Caco-2 (cell line): ENCODE measurements around the gene TMEM131. TPM values are rescaled to one million over a fixed set of nuclear protein-coding genes. Genes with fewer than 3 reads are reported as not detected.

Experiments
- BruUV-seq: library from RNA; stranded (reverse); fragments of 400-500 nt; replicated peaks from 2 replicates; lab custom pipeline; 2021; lab: Mats Ljungman, UMichigan
- CTCF ChIA-PET: fragments of 300-600 bp; sonication (Branson Sonifier 250); formaldehyde crosslinking; loops from one replicate; lab custom pipeline; 2022; ENCODE audit warnings: antibody characterized with exemption; lab: Charles Lee
- POLR2A ChIA-PET: fragments of 300-600 bp; sonication (Branson Sonifier 250); formaldehyde crosslinking; loops from one replicate; lab custom pipeline; 2022; ENCODE audit warnings: antibody characterized with exemption; lab: Charles Lee
- DNase-seq, 2 experiments: peaks; one replicate each; pipeline versions ENCODE4 v3.0.0 to v3.0.0-alpha.2; 2020 to 2022
- H3K27me3 ChIP-seq: replicated peaks from 2 replicates; pipeline ENCODE4 v1.6.0; 2011; ENCODE audit warnings: low read length; ENCODE audit not compliant: control insufficient read depth, insufficient read depth
- H3K36me3 ChIP-seq: 2 replicates; pipeline ENCODE4 v1.5.1; 2011; ENCODE audit warnings: low read length; ENCODE audit not compliant: control insufficient read depth, insufficient read depth
- H3K4me1 ChIP-seq: fragments of 250-450 bp; sonication (Bioruptor Pico); 2 replicates; pipeline ENCODE4 v1.5.1; 2020; ENCODE audit warnings: mild to moderate bottlenecking
- H3K4me3 ChIP-seq: 2 replicates; pipeline ENCODE4 v1.5.1; 2011; ENCODE audit warnings: low read depth, mild to moderate bottlenecking, control low read depth, low read length
- H3K9me3 ChIP-seq: fragments of 250-450 bp; sonication (Bioruptor Pico); 2 replicates; pipeline ENCODE4 v1.5.1; 2020; ENCODE audit warnings: mild to moderate bottlenecking, moderate library complexity
- H3K27ac Mint-ChIP-seq: one replicate; pipeline ENCODE4 v1.8.0; 2022; ENCODE audit warnings: mixed read lengths; ENCODE audit not compliant: unreplicated experiment
- H3K27me3 Mint-ChIP-seq: one replicate; pipeline ENCODE4 v1.8.0; 2022; ENCODE audit warnings: mixed read lengths; ENCODE audit not compliant: insufficient read depth, unreplicated experiment
- H3K36me3 Mint-ChIP-seq: one replicate; pipeline ENCODE4 v1.8.0; 2022; ENCODE audit warnings: mild to moderate bottlenecking, mixed read lengths; ENCODE audit not compliant: insufficient read depth, unreplicated experiment
- H3K4me1 Mint-ChIP-seq: one replicate; pipeline ENCODE4 v1.8.0; 2022; ENCODE audit warnings: low read depth, mixed read lengths; ENCODE audit not compliant: unreplicated experiment
- H3K4me3 Mint-ChIP-seq: one replicate; pipeline ENCODE4 v1.8.0; 2022; ENCODE audit warnings: mild to moderate bottlenecking, moderate library complexity, mixed read lengths; ENCODE audit not compliant: unreplicated experiment
- H3K9me3 Mint-ChIP-seq: one replicate; pipeline ENCODE4 v1.8.0; 2022; ENCODE audit warnings: mixed read lengths; ENCODE audit not compliant: unreplicated experiment
- intact Hi-C: fragments of 100-400 bp; cut with micrococcal nuclease; formaldehyde crosslinking; loops from one replicate; pipeline ENCODE4 v1.10.0; 2022; ENCODE audit not compliant: unreplicated experiment
- total RNA-seq: library from RNA; stranded (reverse); gene quantifications from 2 replicates; pipeline ENCODE4 v1.2.3, GENCODE V29; 2022
- TF ChIP-seq, protein P1 (sequence below), 2 experiments: fragments of 200-600 bp in 1 of 2; IDR thresholded peaks; 1 replicate in 1 of 2; 2 replicates in 1 of 2; pipeline versions ENCODE4 v1.5.1 to v1.8.0; 2011 to 2022; ENCODE audit warnings: antibody characterized with exemption in 1 of 2, control low read depth in 1 of 2, inconsistent platforms in 1 of 2, low read depth in 1 of 2, low read length in 1 of 2, mild to moderate bottlenecking in 1 of 2, moderate library complexity in 1 of 2; ENCODE audit not compliant: insufficient read depth in 1 of 2, severe bottlenecking in 1 of 2, unreplicated experiment in 1 of 2

The TMEM131 gene
- total RNA-seq, 1 experiment from 2014 or later: 36.3 TPM

DNA sequence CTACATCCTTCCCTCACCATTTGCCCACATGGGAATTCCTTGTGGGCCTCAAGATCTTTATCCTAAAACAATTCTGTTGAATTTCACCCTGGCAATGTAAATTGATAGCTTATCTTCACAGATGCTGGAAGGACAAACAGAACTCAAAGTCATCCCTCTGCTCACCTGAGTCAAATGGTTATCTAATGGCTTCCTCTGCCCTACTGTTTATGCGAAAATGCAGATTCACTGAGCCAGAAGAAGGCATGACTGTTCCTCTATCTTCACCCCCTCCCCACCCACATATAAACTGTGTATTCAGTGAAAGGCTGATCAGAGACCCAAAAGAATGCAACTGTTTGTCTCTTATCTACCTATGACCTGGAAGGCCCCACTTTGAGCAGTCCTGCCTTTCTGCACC lies 47.4 kb upstream of the TMEM131 start:
- H3K4me3 Mint-ChIP-seq: no peak overlapping the region
- no TSS peak for BruUV-seq
- H3K4me1 Mint-ChIP-seq: peaks cover 21% of the 10 kb centered on the region
- Histone ChIP-seq H3K9me3 (peaks cover 21% of the 10 kb centered on the region), H3K4me1 (peaks cover 18% of the 10 kb centered on the region), H3K36me3 (no peaks in the 10 kb centered on the region), H3K4me3 (no peak overlapping the region), H3K27me3 (no peaks in the 10 kb centered on the region)
- ChIA-PET POLR2A (no interaction called here), CTCF (no interaction called here)
- TF ChIP-seq, protein P1, sequence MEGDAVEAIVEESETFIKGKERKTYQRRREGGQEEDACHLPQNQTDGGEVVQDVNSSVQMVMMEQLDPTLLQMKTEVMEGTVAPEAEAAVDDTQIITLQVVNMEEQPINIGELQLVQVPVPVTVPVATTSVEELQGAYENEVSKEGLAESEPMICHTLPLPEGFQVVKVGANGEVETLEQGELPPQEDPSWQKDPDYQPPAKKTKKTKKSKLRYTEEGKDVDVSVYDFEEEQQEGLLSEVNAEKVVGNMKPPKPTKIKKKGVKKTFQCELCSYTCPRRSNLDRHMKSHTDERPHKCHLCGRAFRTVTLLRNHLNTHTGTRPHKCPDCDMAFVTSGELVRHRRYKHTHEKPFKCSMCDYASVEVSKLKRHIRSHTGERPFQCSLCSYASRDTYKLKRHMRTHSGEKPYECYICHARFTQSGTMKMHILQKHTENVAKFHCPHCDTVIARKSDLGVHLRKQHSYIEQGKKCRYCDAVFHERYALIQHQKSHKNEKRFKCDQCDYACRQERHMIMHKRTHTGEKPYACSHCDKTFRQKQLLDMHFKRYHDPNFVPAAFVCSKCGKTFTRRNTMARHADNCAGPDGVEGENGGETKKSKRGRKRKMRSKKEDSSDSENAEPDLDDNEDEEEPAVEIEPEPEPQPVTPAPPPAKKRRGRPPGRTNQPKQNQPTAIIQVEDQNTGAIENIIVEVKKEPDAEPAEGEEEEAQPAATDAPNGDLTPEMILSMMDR (IDR thresholded peaks at IDR 0.05; ENCODE audit: insufficient read depth in 1 of 2, low read depth in 1 of 2, low read length in 1 of 2, severe bottlenecking in 1 of 2, unreplicated experiment in 1 of 2): no peak
- H3K27ac Mint-ChIP-seq: no peak overlapping the region
- peaks cover 31% of the 10 kb centered on the region for H3K9me3 Mint-ChIP-seq
- intact Hi-C loops: no loop called here
- H3K36me3 Mint-ChIP-seq: no peaks in the 10 kb centered on the region
- H3K27me3 Mint-ChIP-seq: no peaks in the 10 kb centered on the region
- peak in 1 of 2 experiments; percentile 11 for DNase-seq

DNA sequence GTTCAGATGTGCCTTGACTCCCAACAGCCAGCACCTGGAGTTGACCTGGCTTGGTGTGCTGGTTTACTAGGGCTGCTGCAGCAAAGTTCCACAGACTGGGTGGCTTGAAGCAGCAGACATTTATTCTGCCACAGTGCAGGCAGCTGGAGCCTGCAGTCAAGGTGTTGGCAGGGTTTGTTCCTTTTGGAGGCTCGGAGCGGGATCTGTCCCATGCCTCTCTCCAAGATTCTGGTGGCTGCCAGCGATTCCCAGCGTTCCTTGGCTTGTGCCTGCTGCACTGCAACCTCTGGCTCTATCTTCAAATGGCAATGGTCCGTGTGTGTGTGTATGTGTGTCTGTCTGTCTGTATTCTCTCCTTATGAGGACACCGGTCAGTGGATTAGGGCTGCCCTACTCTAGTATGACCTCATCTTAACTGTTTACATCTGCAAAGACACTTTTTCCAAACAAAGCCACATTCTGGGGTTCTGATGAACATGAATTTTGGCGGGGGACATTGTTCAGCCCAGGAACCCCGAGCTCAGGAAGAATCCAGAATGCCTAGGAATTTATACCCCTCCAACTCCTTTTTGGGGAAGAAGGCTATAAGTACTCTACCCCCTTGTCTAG lies 44.7 kb upstream of the TMEM131 start:
- H3K27ac Mint-ChIP-seq: no peak overlapping the region
- H3K4me3 ChIP-seq: no peak overlapping the region
- ChIA-PET POLR2A (no interaction called here), CTCF (no interaction called here)
- no TSS peak for BruUV-seq
- peaks cover 19% of the 10 kb centered on the region for H3K9me3 Mint-ChIP-seq
- H3K27me3 ChIP-seq: no peaks in the 10 kb centered on the region
- peaks cover 18% of the 10 kb centered on the region for H3K9me3 ChIP-seq
- no peak overlapping the region for H3K4me3 Mint-ChIP-seq
- no peaks in the 10 kb centered on the region for H3K36me3 Mint-ChIP-seq
- H3K4me1 Mint-ChIP-seq: peaks cover 21% of the 10 kb centered on the region
- H3K4me1 ChIP-seq: peaks cover 18% of the 10 kb centered on the region
- intact Hi-C loops: no loop called here
- no peaks in the 10 kb centered on the region for H3K27me3 Mint-ChIP-seq
- no peaks in the 10 kb centered on the region for H3K36me3 ChIP-seq
- DNase-seq: no peak
- TF ChIP-seq, protein P1 (IDR thresholded peaks at IDR 0.05; ENCODE audit: insufficient read depth in 1 of 2, low read depth in 1 of 2, low read length in 1 of 2, severe bottlenecking in 1 of 2, unreplicated experiment in 1 of 2): no peak

DNA sequence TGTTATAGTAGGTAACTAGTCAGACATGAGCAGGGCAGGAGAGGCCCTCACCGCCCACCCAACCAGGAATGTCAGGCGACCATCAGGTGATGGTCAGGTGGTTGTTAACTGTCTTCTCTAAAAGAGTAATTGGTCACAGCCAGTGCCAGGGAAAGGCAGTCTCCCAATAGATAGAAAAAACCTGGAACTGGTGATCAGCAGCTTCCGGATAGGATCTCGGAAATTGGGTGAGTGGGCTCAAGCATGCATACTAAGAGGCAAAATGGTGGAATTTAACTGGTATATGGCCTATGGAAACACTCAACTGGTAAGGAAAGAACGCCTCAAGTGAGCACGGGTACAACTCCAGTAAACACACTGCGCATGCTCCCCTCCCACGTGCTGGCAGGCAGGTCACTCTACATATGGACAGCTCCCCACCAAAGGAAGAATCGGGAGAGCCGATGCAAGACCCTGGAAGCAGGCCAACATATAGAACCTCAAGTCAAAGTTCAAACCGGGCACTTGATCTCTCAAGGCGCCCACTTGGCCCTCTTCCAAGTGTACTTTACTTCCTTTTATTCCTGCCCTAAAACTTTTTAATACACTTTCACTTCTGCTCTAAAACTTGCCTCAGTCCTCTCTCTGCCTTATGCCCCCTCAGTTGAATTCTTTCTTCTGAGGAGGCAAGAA lies 43.5 kb upstream of the TMEM131 start:
- TF ChIP-seq, protein P1 (IDR thresholded peaks at IDR 0.05; ENCODE audit: insufficient read depth in 1 of 2, low read depth in 1 of 2, low read length in 1 of 2, severe bottlenecking in 1 of 2, unreplicated experiment in 1 of 2): no peak
- ChIA-PET CTCF (no interaction called here), POLR2A (no interaction called here)
- Histone ChIP-seq H3K36me3 (no peaks in the 10 kb centered on the region), H3K9me3 (peaks cover 6% of the 10 kb centered on the region; the same call in 1 of the 2 replicates), H3K27me3 (no peaks in the 10 kb centered on the region), H3K4me1 (peaks cover 18% of the 10 kb centered on the region), H3K4me3 (no peak overlapping the region)
- BruUV-seq: no TSS peak
- H3K4me1 Mint-ChIP-seq: peaks cover 21% of the 10 kb centered on the region
- no peaks in the 10 kb centered on the region for H3K27me3 Mint-ChIP-seq
- intact Hi-C loops: no loop called here
- no peaks in the 10 kb centered on the region for H3K36me3 Mint-ChIP-seq
- H3K4me3 Mint-ChIP-seq: no peak overlapping the region
- H3K9me3 Mint-ChIP-seq: peaks cover 7% of the 10 kb centered on the region
- no peak for DNase-seq
- no peak overlapping the region for H3K27ac Mint-ChIP-seq
